ENCODE measurements around the gene ZIC2.

Gene ZIC2

GRCh38 chr13:99988529-99989275 lies 7.1 kb downstream of the ZIC2 start:
- Histone ChIP-seq H3K79me2 (ENCODE audit: control insufficient read depth, insufficient read depth, low read length, unreplicated experiment) (no peaks in the 10 kb centered on the region), H3K4me3 (ENCODE audit: low read depth, low read length) (no peak overlapping the region), H2AFZ (ENCODE audit: low read length, unreplicated experiment) (no peak overlapping the region), H3K27ac (ENCODE audit: low read depth, low read length) (no peak overlapping the region), H3K4me1 (ENCODE audit: control insufficient read depth, insufficient read depth, low read length, unreplicated experiment) (no peaks in the 10 kb centered on the region), H3K27me3 (ENCODE audit: insufficient read depth, low read length) (peaks cover 97% of the 10 kb centered on the region), H3K36me3 (ENCODE audit: insufficient read depth, low read length) (no peaks in the 10 kb centered on the region)

GRCh38 chr13:99989276-99990125 lies 7.9 kb downstream of the ZIC2 start:
- H3K4me3 ChIP-seq (ENCODE audit: low read depth, low read length) = no peak overlapping the region
- H3K27me3 ChIP-seq (ENCODE audit: insufficient read depth, low read length) = peaks cover 97% of the 10 kb centered on the region
- H3K36me3 ChIP-seq (ENCODE audit: insufficient read depth, low read length) = no peaks in the 10 kb centered on the region
- no peak overlapping the region for H2AFZ ChIP-seq (ENCODE audit: low read length, unreplicated experiment)
- no peaks in the 10 kb centered on the region for H3K4me1 ChIP-seq (ENCODE audit: control insufficient read depth, insufficient read depth, low read length, unreplicated experiment)
- no peaks in the 10 kb centered on the region for H3K79me2 ChIP-seq (ENCODE audit: control insufficient read depth, insufficient read depth, low read length, unreplicated experiment)
- H3K27ac ChIP-seq (ENCODE audit: low read depth, low read length) = no peak overlapping the region

GRCh38 chr13:99990126-99990977 lies 8.8 kb downstream of the ZIC2 start:
- Histone ChIP-seq H3K4me3 (ENCODE audit: low read depth, low read length) (no peak overlapping the region), H3K4me1 (ENCODE audit: control insufficient read depth, insufficient read depth, low read length, unreplicated experiment) (no peaks in the 10 kb centered on the region), H3K79me2 (ENCODE audit: control insufficient read depth, insufficient read depth, low read length, unreplicated experiment) (no peaks in the 10 kb centered on the region), H3K36me3 (ENCODE audit: insufficient read depth, low read length) (no peaks in the 10 kb centered on the region), H3K27me3 (ENCODE audit: insufficient read depth, low read length) (peaks cover 98% of the 10 kb centered on the region), H2AFZ (ENCODE audit: low read length, unreplicated experiment) (no peak overlapping the region), H3K27ac (ENCODE audit: low read depth, low read length) (no peak overlapping the region)

- H3K36me3 ChIP-seq (ENCODE audit: insufficient read depth, low read length) = no peaks in the 10 kb centered on the region
- no peak overlapping the region for H2AFZ ChIP-seq (ENCODE audit: low read length, unreplicated experiment)
- peaks cover 100% of the 10 kb centered on the region for H3K27me3 ChIP-seq (ENCODE audit: insufficient read depth, low read length)
- H3K4me1 ChIP-seq (ENCODE audit: control insufficient read depth, insufficient read depth, low read length, unreplicated experiment) = no peaks in the 10 kb centered on the region
- no peak overlapping the region for H3K27ac ChIP-seq (ENCODE audit: low read depth, low read length)
- H3K4me3 ChIP-seq (ENCODE audit: low read depth, low read length) = no peak overlapping the region
- no peaks in the 10 kb centered on the region for H3K79me2 ChIP-seq (ENCODE audit: control insufficient read depth, insufficient read depth, low read length, unreplicated experiment)
These were observed 9.6 kb downstream of the ZIC2 start for GRCh38 chr13:99991013-99991827.

- no peaks in the 10 kb centered on the region for H3K4me1 ChIP-seq (ENCODE audit: control insufficient read depth, insufficient read depth, low read length, unreplicated experiment)
- H3K79me2 ChIP-seq (ENCODE audit: control insufficient read depth, insufficient read depth, low read length, unreplicated experiment) = no peaks in the 10 kb centered on the region
- H3K27me3 ChIP-seq (ENCODE audit: insufficient read depth, low read length) = peaks cover 100% of the 10 kb centered on the region
- H3K36me3 ChIP-seq (ENCODE audit: insufficient read depth, low read length) = no peaks in the 10 kb centered on the region
- no peak overlapping the region for H2AFZ ChIP-seq (ENCODE audit: low read length, unreplicated experiment)
- H3K4me3 ChIP-seq (ENCODE audit: low read depth, low read length) = no peak overlapping the region
- no peak overlapping the region for H3K27ac ChIP-seq (ENCODE audit: low read depth, low read length)
These were observed 10.5 kb downstream of the ZIC2 start for GRCh38 chr13:99991828-99992775.

GRCh38 chr13:99992949-99993351 lies 11.4 kb downstream of the ZIC2 start:
- no peak overlapping the region for H3K4me3 ChIP-seq (ENCODE audit: low read depth, low read length)
- no peak overlapping the region for H3K27ac ChIP-seq (ENCODE audit: low read depth, low read length)
- no peaks in the 10 kb centered on the region for H3K36me3 ChIP-seq (ENCODE audit: insufficient read depth, low read length)
- no peaks in the 10 kb centered on the region for H3K4me1 ChIP-seq (ENCODE audit: control insufficient read depth, insufficient read depth, low read length, unreplicated experiment)
- H3K27me3 ChIP-seq (ENCODE audit: insufficient read depth, low read length) = peaks cover 100% of the 10 kb centered on the region
- no peaks in the 10 kb centered on the region for H3K79me2 ChIP-seq (ENCODE audit: control insufficient read depth, insufficient read depth, low read length, unreplicated experiment)
- H2AFZ ChIP-seq (ENCODE audit: low read length, unreplicated experiment) = no peak overlapping the region

- Histone ChIP-seq H3K4me3 (ENCODE audit: low read depth, low read length) (no peak overlapping the region), H3K36me3 (ENCODE audit: insufficient read depth, low read length) (no peaks in the 10 kb centered on the region), H2AFZ (ENCODE audit: low read length, unreplicated experiment) (no peak overlapping the region), H3K27me3 (ENCODE audit: insufficient read depth, low read length) (peaks cover 100% of the 10 kb centered on the region), H3K79me2 (ENCODE audit: control insufficient read depth, insufficient read depth, low read length, unreplicated experiment) (no peaks in the 10 kb centered on the region), H3K27ac (ENCODE audit: low read depth, low read length) (no peak overlapping the region), H3K4me1 (ENCODE audit: control insufficient read depth, insufficient read depth, low read length, unreplicated experiment) (no peaks in the 10 kb centered on the region)
These were observed 12.4 kb downstream of the ZIC2 start for GRCh38 chr13:99993660-99994637.

- Histone ChIP-seq H3K4me3 (ENCODE audit: low read depth, low read length) (no peak overlapping the region), H2AFZ (ENCODE audit: low read length, unreplicated experiment) (no peak overlapping the region), H3K36me3 (ENCODE audit: insufficient read depth, low read length) (no peaks in the 10 kb centered on the region), H3K27ac (ENCODE audit: low read depth, low read length) (no peak overlapping the region), H3K27me3 (ENCODE audit: insufficient read depth, low read length) (peaks cover 100% of the 10 kb centered on the region), H3K79me2 (ENCODE audit: control insufficient read depth, insufficient read depth, low read length, unreplicated experiment) (no peaks in the 10 kb centered on the region), H3K4me1 (ENCODE audit: control insufficient read depth, insufficient read depth, low read length, unreplicated experiment) (no peaks in the 10 kb centered on the region)
These were observed 13.0 kb downstream of the ZIC2 start for GRCh38 chr13:99994638-99995020.

Measured in ACC112 (cell line).